GM11168 (cell line): ENCODE data around the gene PAOX.

Source experiments
- in situ Hi-C: fragments of 300-500 bp; cut with MboI; formaldehyde crosslinking; loops from one replicate; pipeline ENCODE4 v1.12.0; 2022; ENCODE audit warnings: low sequenced_read_pairs; ENCODE audit not compliant: unreplicated experiment

The PAOX gene

DNA sequence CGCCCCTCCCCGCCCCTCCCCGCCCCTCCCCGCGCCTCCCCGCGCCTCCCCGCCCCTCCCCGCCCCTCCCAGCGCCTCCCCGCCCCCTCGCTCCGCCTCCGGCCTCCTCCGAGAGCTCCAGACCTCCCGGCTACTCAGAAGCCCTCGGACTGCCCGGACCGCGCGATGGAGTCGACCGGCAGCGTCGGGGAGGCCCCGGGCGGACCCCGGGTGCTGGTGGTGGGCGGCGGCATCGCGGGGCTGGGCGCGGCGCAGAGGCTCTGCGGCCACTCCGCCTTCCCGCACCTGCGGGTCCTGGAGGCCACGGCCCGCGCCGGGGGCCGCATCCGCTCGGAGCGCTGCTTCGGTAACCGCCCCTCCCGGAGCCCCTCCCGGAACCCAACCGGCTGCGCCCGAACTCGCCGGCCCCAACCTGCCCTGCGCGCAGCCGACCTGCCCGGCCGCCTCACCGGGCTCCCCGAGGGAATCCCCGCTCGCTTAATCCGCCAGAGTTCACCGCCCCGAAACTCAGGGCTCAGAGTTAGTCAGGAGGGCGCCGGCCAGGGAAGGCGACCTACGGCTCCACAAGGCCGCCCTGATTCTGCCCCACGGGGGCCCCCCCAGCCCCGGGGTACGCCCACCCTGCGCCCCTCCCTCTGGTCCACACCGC, at the start of gene PAOX:
Gene PAOX (plus strand): TSS at position 111 of the 649 bp plus-strand sequence. CDS start 55 bp downstream, at position 166.
- in situ Hi-C loops, result no loop called here

DNA sequence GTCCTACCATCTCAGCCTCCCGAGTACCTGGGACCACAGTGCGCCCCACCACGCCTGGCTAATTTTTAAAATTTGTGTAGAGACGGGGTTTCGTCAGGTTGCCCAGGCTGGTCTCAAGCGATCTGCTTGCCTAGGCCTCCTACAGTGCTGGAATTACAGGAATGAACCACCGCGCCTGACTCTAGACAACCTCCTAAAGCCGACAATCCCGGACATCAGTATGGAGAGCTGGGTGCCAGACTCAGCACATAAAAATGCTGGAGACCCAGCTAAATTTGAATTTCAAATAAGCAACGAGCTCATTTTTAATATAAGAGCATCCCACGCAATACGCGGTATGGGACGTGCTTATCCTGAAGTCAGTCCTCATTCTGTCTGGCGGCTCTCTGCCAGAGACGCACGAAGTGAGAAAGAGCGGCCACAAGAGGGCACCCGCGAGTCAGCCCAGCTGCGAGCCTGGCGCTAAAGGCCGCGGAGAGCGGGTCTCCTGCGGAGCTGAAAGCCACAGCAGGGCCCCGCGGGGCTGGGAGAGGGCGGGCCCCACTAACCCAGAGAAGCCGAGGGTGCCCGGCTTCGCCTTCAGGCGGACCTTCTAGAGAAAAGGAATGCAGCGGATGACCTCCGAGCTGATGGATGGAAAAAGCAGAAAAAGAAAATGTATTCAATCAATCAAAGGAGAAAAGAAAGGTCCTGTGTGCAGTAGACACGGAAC, 49.4 kb upstream of the PAOX start:
- in situ Hi-C loops, result no loop called here

DNA sequence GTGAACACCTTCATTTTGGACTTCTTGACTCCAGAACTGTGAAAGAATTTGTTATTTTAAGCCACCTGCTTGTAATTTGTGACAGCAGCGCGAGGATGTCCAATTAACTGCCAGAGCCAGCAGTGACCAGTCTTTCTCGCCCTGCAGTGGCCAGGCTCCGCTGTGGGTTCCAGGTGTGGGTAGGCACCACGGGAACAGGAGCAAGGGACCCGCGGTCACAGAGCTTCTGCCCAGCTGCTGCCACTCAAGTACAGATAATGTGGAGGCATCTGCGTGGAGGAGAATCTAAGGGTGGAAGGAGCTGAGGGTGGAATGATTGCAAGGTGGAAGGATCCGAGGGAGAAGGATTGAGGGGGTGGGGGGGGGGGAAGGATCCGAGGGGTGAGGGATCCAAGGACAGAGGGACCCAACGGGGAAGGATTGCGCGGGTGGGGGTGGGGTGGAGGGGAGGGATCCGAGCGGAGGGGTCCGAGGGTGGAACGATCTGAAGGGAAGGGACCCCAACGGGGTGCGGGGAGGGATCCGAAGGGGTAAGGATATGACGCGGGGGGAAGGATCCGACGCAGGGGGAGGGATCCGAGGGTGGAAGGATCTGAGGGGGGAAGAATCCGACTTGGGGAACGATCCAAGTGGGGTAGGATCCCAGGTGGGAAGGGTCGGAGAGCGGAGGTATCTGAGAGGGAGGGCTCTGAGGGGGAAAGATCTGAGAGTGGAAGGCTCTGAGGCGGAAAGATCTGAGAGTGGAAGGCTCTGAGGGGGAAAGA, 45.9 kb upstream of the PAOX start:
- in situ Hi-C loops, result no loop called here

DNA sequence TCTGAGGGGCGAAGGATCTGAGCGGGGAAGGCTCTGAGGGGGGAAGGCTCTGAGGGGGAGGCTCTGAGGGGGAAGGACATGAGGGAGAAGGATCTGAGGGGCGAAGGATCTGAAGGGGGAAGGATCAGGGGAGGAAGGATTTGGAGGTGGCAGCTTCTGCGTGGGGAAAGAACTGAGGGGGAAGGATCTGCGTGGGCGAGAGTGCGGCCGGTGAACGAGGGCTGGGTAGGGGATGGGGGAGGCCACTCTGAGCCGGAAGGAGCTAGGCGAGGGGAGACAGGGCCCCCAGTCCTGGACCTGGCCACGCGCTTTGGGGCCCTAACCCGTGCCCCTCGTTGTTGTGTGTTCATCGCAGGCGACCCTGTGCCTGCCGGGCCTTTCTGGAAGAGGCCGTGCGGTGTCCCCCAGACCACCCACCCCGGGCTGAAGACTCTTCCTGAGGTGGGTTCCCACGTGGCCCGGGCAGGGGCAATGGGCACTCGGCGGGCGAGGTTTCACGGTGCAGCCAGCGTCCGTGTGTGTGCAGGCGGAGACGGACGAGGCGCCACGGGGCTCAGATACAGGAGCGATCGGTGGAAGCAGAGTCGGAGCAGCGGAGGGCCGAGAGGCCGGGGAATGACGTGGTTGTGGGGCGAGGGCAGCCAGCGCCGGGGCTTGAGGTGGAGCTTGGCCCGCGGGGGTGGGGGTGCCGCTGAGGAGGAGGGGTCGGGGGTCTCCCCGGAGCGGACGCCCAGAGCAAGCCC, 44.4 kb upstream of the PAOX start:
- in situ Hi-C loops, result no loop called here

- in situ Hi-C loops, result no loop called here
Observed at GRCh38 chr10:133335246-133336117, 43.6 kb upstream of the PAOX start.

DNA sequence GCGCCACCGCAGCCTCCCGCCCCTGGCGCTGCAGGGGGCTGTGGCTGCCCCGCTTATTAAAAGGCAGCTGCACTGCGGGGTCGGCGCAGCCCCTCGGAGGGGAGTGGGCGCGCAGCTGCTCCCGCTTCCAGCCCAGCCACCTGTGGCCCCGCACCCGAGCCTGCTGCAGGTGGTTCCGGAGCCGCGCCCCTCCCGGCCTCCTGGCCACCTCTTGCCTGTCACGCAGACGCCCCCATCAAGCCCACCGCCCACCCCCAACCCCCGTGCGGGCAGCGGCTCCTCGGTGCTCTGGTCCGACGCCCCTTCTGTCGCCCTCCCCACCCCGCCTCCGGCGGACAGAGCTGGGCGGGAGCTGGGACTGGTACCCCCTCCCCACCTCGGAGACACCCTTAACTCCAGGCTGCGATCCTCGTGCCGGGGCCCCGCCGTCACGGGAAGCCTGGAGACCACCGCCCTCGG, 42.9 kb upstream of the PAOX start:
- in situ Hi-C loops, result no loop called here

- in situ Hi-C loops, result no loop called here
Observed at GRCh38 chr10:133336577-133337369, 42.3 kb upstream of the PAOX start, which contains the start of gene CALY. CALY (minus strand) TSS chr10:133336896; CDS start chr10:133328989, 7,907 bp downstream.

GRCh38 chr10:133337370-133337725, 41.7 kb upstream of the PAOX start:
- in situ Hi-C loops, result no loop called here

- in situ Hi-C loops, result no loop called here
Observed at GRCh38 chr10:133338080-133339071, 40.7 kb upstream of the PAOX start.

DNA sequence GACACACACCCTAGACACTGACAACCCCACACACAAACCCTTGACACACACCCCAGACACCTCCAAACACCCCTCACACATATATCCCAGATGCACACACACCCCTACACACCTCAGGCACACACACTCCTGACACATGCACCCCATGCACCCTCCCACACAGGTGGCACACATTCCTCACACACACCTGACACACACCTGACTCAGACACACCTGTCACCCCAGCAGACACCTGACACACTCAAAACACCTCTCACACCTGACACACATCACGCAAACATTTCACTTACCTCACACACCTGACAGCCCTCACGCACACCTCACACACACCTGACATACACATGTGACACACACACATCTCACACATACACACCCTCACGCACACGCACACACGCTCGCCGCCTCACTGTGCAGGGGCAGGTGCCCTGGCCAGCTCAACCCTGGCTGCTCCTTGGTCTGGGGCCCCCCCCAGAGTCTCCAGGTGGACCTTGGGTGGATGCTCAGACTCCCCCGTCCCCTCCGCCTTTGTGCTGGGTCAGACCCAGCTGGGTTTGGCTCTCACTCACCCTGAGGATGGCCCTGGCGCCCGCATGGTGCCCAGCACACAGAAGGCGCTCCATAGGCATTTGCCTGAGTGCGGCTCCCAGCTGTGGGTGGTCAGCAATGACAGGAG, 39.2 kb upstream of the PAOX start:
- in situ Hi-C loops, result no loop called here

DNA sequence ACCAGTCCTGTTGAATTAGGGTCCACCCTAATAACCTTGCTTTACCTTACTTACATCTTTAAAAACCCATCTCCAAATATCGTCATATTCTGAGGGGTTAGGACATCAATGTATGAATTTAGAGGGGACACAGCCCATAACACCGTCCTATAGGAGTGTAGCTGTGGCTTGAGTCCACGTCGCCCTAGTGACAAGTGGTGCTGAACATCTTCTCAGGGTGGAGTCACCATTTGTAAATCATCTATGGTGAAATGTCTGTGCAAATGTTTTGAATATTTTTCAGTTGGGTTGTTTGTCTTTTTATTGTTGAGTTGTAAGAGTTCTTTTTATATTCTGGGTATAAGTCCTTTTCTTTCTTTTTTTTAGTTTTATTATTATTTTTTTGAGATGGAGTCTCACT, 37.1 kb upstream of the PAOX start:
- in situ Hi-C loops, result no loop called here

DNA sequence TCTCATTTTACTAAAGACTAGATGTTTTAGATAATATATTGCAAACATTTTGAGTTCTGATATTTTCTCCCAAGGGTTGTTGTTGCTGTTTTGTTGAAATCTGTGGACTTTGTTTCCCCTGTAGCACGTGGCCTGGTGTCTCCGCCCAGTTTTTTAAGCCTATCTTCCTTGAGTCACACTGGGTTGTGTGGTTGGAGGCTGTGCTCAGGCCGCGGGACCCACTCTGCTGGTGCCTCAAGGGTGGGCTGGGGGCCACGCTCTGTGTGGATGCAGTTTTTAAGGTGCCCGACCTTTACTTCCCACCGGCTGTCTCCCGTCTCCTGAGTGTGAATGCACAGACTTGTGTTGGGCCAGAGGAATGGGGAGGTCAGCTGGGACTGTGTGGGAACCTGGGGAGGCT, 36.1 kb upstream of the PAOX start:
- in situ Hi-C loops, result no loop called here

- in situ Hi-C loops, result no loop called here
Observed at GRCh38 chr10:133343558-133343957, 35.5 kb upstream of the PAOX start.

DNA sequence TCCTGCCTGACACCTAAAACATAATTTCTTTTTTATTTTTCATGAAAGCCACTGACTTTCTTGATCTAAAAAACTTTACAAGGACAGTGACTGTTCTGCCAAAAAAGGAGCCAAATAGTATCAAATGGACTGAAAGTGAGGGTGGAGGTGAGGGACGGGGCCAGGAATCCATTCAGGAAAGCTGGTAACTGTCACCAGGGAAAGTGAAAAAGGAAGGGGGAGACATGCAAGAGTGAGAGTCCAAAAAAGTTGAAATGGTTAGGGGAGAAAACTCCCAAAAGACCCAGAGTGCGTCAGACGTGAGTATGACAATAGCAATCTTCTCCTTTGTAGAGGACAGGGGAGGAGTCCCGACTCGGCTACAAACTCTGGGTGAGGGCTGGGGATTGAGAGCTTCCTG, 34.8 kb upstream of the PAOX start:
- in situ Hi-C loops, result no loop called here

- in situ Hi-C loops, result no loop called here
Observed at GRCh38 chr10:133346413-133346812, 32.6 kb upstream of the PAOX start.

GRCh38 chr10:133347710-133348517, 31.1 kb upstream of the PAOX start:
- in situ Hi-C loops, result no loop called here
